ENCODE measurements around the gene TRIM31. TPM values are rescaled to one million over a fixed set of nuclear protein-coding genes. Genes with fewer than 3 reads are reported as not detected.

Gene TRIM31
- total and polyA plus RNA-seq, 2 donors from 2014 or later: 0.22 to 0.26 TPM

DNA sequence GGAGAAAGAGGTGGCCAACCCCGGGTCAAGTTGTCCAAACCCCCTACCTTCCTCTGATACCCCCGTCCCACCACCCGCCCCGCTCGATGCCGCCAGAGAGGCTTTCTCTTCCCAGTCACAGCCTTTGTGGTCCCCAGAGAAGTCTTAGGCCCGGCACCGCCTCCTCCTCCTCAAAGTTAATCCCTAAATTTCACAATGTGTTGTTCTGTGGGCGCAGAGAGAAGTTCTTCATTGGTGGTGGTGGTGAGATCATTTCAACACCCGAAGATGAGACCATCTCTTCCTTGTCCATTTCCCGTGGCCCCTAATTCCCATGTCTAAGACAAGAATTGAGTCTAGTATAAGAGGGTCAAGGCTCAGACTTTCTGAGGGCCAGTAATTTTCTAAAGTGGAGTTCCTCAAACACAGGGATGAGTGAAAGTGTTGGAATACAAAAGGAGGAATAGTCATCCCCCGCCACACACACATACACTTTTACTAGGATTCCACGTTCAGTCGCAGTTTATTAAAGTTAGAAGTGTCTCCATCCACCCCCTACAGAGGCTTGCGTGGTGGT is 10.4 kb downstream of the TRIM31 start:
- no peak for TF ChIP-seq CTCF (IDR thresholded peaks at IDR 0.05; ENCODE audit: borderline replicate concordance, extremely low read depth, insufficient read depth)
- peak overlapping the region in 2 of 3 donors; percentile 26 to 63 for H3K4me3 ChIP-seq (ENCODE audit: low read length in 3 of 3)
- FAIRE-seq (no peak), DNase-seq (no peak)
- intact Hi-C loops (cut with DNase I): no loop called here
- peaks cover 47% of the 10 kb centered on the region for H3K27me3 ChIP-seq (ENCODE audit: control insufficient read depth, insufficient read depth, low read length)
- H3K4me1 ChIP-seq (ENCODE audit: control insufficient read depth in 2 of 3, insufficient read depth in 2 of 3, low read depth in 1 of 3, low read length in 3 of 3): peaks cover 0 to 23% (median 13%) of the 10 kb centered on the region in 3 donors
- no peaks in the 10 kb centered on the region for H3K9me3 ChIP-seq (ENCODE audit: control insufficient read depth in 2 of 3, insufficient read depth in 1 of 3, low read length in 3 of 3)
- H3K9ac ChIP-seq (ENCODE audit: low read length in 3 of 3): peak overlapping the region in 2 of 3 donors; percentile 22 to 45
- no peaks in the 10 kb centered on the region for H3K36me3 ChIP-seq (ENCODE audit: control insufficient read depth in 2 of 3, insufficient read depth in 3 of 3, low read length in 3 of 3)
- peak overlapping the region; percentile 25 to 34 for H3K27ac ChIP-seq (ENCODE audit: low read depth in 2 of 2, low read length in 2 of 2)

DNA sequence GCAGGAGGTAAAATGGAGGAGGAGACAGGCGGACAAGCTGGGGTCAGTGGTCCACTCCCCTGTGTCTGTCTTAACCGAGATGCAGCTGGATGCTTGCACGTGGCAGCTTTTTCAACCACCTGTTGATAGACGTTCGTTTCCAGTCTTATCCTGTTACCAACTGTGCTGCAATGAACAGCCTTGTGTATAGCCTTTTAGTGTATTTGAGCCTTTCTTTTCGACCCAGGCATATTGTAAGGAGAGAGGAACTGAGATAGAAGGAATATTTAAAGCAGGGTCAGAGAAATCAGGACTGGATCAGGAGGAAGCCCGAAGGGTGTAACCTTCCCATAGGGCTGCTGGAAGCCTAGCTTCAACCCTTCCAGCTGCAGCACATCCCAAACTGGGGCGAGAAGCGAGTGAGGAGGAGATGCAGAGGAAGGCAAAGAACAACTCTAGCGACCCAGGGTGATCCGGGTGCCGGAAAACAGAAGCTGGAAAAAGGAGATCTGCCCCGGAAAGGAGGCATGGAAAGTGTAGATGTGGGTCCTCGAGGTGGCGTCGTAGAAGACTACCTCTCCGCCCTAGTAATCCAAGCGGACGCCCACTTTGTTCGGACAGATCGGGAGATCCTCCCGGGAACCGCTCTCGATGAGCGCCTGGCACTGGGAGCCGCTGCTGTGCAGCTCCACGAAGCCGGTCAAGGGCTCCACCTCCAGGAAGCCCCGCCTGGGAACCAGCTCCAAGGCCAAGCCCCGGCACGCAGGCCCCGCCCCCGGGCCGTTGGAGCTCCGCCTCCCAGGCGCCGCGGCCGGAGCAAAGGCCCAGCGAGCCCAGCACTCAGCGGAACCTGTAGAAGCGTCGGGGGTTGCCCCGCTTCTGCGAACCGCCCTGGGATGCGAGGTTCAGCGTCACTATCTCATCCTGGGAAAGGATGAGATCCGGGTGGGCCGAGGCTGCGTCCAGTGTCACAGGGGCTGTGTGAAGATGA is 11.2 kb downstream of the TRIM31 start:
- Histone ChIP-seq H3K36me3 (ENCODE audit: control insufficient read depth in 2 of 3, insufficient read depth in 3 of 3, low read length in 3 of 3) (no peaks in the 10 kb centered on the region), H3K9ac (ENCODE audit: low read length in 3 of 3) (peak overlapping the region in 2 of 3 donors; percentile 37 to 45), H3K27me3 (ENCODE audit: control insufficient read depth, insufficient read depth, low read length) (peaks cover 54% of the 10 kb centered on the region), H3K4me3 (ENCODE audit: low read length in 3 of 3) (peak overlapping the region; percentile 30 to 63 (median 57)), H3K27ac (ENCODE audit: low read depth in 2 of 2, low read length in 2 of 2) (peak overlapping the region in 1 of 2 donors; percentile 34), H3K4me1 (ENCODE audit: control insufficient read depth in 2 of 3, insufficient read depth in 2 of 3, low read depth in 1 of 3, low read length in 3 of 3) (peaks cover 0 to 23% (median 13%) of the 10 kb centered on the region in 3 donors), H3K9me3 (ENCODE audit: control insufficient read depth in 2 of 3, insufficient read depth in 1 of 3, low read length in 3 of 3) (no peaks in the 10 kb centered on the region)
- FAIRE-seq (no peak), DNase-seq (peak; percentile 86 to 96 (median 92))
- no peak for TF ChIP-seq CTCF (IDR thresholded peaks at IDR 0.05; ENCODE audit: borderline replicate concordance, extremely low read depth, insufficient read depth)
- intact Hi-C loops (cut with DNase I): no loop called here

DNA sequence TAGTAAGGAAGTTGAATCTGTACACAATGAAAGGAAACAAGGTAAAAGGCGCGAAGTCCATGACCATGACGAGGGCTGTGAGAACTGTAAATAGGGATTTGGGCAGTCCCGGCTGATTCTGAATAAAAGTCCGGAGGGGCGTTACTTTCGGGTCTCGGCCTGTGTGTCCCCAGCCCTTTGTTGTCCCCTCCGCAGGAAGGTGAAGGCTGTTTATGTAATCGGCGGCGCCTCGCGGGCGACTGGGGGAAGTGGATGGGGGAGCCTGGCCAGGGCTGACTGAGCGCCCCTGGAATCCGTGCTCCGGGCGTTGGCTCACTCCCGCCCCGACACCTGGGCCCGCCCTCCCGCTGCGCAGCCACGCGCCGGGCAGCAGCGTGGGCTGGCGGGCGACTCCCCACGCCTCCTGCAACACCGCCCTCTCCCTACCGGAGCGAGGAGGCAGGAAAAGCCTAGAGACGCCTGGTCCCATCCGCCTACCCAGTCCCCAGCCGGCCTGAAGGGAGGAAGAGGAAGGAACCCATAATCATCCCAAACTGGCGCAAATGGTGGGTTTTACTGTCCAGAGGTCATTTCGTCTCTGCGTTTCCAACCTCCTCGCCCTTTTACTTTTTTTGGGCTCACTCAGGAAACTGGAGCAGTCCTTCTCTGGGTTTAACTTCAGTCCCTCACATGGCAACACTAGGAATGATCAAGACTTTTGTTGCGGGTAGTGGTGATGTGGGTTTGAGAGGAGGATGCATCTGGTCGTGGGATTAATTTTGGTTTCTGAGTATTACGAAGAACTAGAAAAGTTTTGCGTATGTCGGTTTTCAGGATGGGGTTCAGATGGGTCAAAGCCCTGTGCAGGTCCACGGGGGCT is 12.1 kb downstream of the TRIM31 start:
- no peaks in the 10 kb centered on the region for H3K9me3 ChIP-seq (ENCODE audit: control insufficient read depth in 2 of 3, insufficient read depth in 1 of 3, low read length in 3 of 3)
- intact Hi-C loops (cut with DNase I): no loop called here
- no peak overlapping the region for H3K9ac ChIP-seq (ENCODE audit: low read length in 3 of 3)
- peaks cover 54% of the 10 kb centered on the region for H3K27me3 ChIP-seq (ENCODE audit: control insufficient read depth, insufficient read depth, low read length)
- DNase-seq: peak; percentile 25 to 84 (median 47)
- H3K27ac ChIP-seq (ENCODE audit: low read depth in 2 of 2, low read length in 2 of 2): no peak overlapping the region
- no peaks in the 10 kb centered on the region for H3K36me3 ChIP-seq (ENCODE audit: control insufficient read depth in 2 of 3, insufficient read depth in 3 of 3, low read length in 3 of 3)
- no peak for TF ChIP-seq CTCF (IDR thresholded peaks at IDR 0.05; ENCODE audit: borderline replicate concordance, extremely low read depth, insufficient read depth)
- peak overlapping the region in 2 of 3 donors; percentile 57 to 63 for H3K4me3 ChIP-seq (ENCODE audit: low read length in 3 of 3)
- FAIRE-seq: no peak
- peaks cover 0 to 23% (median 13%) of the 10 kb centered on the region in 3 donors for H3K4me1 ChIP-seq (ENCODE audit: control insufficient read depth in 2 of 3, insufficient read depth in 2 of 3, low read depth in 1 of 3, low read length in 3 of 3)

Measured in kidney (tissue), 14 donors.